IMR-90 (cell line): Measurements from ENCODE around the gene RGS4.

ENCODE experiments used
- CTCF ChIP-seq: conservative IDR thresholded peaks from 2 replicates; pipeline ENCODE4 v1.5.1; 2012; ENCODE audit warnings: mild to moderate bottlenecking, low read depth, low read length, improper control_type of control experiment
- MXI1 ChIP-seq: IDR thresholded peaks from 2 replicates; pipeline ENCODE4 v1.6.1; 2012; ENCODE audit warnings: low read depth, mild to moderate bottlenecking, low read length, moderate library complexity, borderline replicate concordance
- NFE2L2 ChIP-seq: fragments of 150-350 bp; IDR thresholded peaks from 2 replicates; pipeline ENCODE4 v1.6.1; 2016; ENCODE audit warnings: low read depth, mild to moderate bottlenecking, low read length
- RAD21 ChIP-seq: IDR thresholded peaks from 2 replicates; pipeline ENCODE4 v1.6.1; 2012; ENCODE audit warnings: low read length, improper control_type of control experiment
- USF2 ChIP-seq: fragments of 150-350 bp; IDR thresholded peaks from 2 replicates; pipeline ENCODE4 v1.6.1; 2017; ENCODE audit warnings: mild to moderate bottlenecking, antibody characterized with exemption, low read length, low read depth

- no peak for TF ChIP-seq RAD21
- TF ChIP-seq CTCF: no peak
- no peak for TF ChIP-seq MXI1
- no peak for TF ChIP-seq USF2
- no peak; the same call in 1 of the 2 replicates for TF ChIP-seq NFE2L2
Measured at GRCh38 chr1:163036671-163037070, 32.5 kb upstream of the RGS4 start.
